SK-N-SH treated with all-trans-retinoic acid at 6 μM for 48 hours (cell line): ENCODE data around the gene SLC25A11.

Experiments
- GLIS3 ChIP-seq: fragments of 250-450 bp; sonication (Bioruptor Pico); IDR thresholded peaks from 2 replicates; pipeline ENCODE4 v1.5.0; 2020; ENCODE audit warnings: mild to moderate bottlenecking, moderate library complexity
- TCF4 ChIP-seq: fragments of 250-450 bp; sonication (Bioruptor Pico); IDR thresholded peaks from 2 replicates; pipeline ENCODE4 v1.8.0; 2021; ENCODE audit warnings: mild to moderate bottlenecking, moderate library complexity, borderline replicate concordance
- ZNF70 ChIP-seq: fragments of 450-650 bp; formaldehyde crosslinking; IDR thresholded peaks from 2 replicates; pipeline ENCODE4 v1.5.0; 2020; ENCODE audit warnings: mild to moderate bottlenecking, moderate library complexity

- no peak for TF ChIP-seq ZNF70
- no peak for TF ChIP-seq TCF4
- no peak for TF ChIP-seq GLIS3 (CRISPR knock-in tag)
These were observed 9.7 kb upstream of the SLC25A11 start for GRCh38 chr17:4949321-4950074.
